ENCODE measurements around the gene LAMB4.
"Not testable (repeated sequence)": the region's sequence is repeated elsewhere in the genome, so short reads cannot be mapped to it uniquely, and the experiment has no call there.

The LAMB4 gene

DNA sequence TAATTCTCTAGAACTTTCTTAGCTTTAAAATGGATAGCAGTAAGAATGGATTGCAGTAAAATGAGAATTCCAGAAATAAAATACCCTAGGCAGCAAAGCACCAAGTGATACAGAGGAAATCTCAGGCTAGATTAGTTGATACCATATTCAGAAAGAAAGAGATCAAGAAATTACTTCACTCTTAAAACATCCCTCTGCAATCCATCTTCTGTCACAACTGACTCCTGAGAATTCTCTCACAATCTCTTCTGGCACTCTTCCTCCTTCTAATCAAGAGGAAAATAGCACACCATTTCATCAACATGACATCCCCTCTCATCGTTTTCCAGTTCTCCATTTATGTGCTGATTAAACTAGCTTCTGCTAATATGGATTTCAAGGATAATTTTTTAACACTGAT is 85.0 kb downstream of the LAMB4 start:
- no peak for DNase-seq (ENCODE audit: low spot score)

DNA sequence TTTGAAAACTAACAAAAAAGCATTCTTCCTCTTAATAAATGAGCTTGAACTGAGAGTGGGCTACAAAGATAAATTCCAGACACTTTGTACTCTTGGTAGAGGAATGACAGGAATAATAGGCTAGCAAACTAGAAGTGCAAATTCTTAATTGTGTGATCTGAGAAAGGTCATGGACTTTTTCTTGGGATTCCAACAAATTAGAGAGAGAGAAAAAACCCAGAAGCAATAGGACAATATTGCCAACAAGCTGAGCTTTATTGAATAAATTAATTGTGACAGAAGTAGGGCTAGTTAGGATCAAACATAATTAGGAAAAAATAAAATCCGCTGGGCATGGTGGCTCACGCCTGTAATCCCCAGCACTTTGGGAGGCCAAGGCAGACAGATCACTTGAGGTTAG is 85.8 kb downstream of the LAMB4 start:
- no peak for DNase-seq (ENCODE audit: low spot score)

DNA sequence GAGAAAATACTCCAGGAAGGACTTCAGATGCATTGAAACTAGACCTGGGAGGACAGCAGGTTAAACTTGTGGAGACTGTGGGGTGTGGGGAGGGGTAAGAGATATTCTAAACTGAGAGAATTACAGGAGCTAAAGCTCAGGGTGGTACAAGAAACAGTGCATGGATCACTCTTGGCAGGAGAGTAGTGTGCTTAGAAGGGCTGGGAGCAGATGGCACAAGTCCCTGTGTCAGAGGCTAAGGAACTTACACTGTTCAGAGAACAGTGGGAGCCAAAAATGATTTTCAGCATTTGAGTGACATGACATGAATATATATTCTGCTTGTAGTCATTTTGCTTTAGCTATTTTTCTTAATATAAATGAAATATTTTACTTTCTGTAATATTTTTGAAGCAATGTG is 91.2 kb downstream of the LAMB4 start:
- no peak for DNase-seq (ENCODE audit: low spot score)

DNA sequence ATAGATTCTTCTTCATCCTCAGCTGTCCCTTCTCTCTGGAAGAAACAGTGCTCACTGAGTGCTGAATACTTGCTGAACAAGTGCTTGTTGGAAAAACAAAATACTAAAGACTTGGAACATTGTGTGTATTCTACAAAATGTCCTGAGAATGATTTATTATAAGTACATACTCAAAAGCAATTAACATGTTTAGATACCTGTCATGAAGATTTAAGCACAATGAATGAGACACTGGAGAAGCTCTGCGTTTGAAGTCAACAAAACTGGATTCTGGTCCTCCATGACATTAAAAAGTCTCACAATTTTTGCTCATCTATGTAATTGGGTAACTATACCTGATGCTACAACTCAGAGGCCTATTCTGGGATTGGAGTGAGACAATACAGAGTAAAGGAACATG is 92.4 kb downstream of the LAMB4 start:
- no peak for DNase-seq (ENCODE audit: low spot score)

DNA sequence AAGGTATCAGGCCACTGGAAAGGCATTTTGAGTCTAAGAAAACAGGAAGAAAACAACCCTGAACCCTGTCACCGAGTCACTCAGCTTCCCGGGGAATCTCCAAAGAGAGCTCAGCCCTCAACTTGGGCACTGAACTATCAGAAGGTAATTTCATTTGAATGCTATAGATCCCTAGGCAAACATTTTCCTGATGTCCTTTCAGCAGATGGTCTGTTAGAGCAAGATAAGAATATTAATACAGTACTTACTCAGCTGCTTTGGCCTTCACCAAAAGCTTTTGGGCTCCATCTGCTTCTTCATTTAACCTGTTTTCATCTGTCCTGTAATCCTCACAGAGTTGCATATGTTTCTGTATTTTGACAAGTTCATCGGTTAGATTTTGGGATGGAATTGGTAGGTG is 93.0 kb downstream of the LAMB4 start:
- DNase-seq (ENCODE audit: low spot score): no peak

DNA sequence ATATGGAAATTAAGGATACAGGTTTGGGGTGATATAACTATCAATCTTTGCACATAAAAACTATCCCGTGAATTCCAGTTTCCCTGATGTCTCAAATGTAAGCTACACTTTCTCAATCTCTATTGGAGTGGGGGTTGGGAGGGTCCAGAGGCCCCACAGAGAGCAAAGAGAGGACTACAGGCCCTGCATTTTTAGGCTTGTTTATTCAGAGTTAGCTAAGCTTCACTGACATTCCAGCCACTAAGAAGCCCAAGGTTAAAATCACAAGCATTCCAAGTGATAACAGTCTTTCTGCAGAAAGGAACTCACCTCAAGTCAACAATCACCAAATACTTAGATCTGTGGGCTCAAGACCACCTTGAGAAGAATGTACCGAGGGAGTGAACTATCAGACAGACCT is 95.6 kb downstream of the LAMB4 start:
- no peak for DNase-seq (ENCODE audit: low spot score)

DNA sequence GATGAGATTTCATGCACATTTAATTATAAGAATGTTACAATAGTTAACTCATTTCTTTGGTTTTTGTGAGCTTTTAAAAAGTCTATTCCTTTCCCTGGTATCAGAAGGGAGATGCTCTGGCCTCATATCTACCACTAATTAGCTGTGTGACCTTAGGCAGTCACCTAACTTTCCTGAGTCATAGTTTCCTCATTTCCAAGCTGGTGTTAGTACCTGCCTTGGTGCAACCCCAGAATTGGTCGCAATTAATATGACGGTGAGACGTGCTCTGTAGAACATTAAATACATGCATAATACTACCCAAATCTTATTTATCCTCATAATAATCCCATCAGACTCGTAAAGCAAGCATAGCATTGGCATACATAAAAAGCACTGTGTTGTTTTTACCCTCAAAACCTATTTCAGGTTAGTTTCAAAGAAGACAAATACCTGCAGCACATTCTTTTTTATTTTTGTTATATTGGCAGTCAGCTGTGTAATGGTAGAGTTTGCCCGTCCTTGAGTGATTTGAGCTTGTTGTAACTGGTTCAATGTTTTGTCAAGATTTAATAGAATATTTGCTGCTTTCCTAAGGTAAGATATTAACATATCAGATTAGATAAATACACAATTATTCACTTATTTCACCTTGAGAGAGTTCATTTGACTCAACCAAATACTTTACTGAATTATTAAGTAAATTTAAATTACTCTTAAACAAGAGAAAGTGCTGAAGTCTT is 96.2 kb downstream of the LAMB4 start:
- no peak for DNase-seq (ENCODE audit: low spot score)

DNA sequence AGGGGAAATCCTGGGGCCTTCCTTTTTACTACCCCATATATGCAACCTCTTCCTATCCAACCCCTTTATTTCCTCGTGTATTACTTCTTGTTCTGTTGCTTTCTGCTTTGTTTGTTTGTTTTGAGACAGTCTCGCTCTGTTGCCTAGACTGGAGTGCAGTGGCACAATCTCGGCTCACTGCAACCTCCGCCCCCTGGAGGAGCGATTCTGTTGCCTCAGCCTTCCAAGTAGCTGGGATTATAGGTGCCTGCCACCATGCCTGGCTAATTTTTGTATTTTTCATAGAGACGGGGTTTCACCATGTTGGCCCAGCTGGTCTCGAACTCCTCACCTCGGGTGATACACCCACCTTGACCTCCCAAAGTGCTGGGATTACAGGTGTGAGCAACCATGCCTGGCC is 96.9 kb downstream of the LAMB4 start:
- DNase-seq (ENCODE audit: low spot score): not testable (repeated sequence)

DNA sequence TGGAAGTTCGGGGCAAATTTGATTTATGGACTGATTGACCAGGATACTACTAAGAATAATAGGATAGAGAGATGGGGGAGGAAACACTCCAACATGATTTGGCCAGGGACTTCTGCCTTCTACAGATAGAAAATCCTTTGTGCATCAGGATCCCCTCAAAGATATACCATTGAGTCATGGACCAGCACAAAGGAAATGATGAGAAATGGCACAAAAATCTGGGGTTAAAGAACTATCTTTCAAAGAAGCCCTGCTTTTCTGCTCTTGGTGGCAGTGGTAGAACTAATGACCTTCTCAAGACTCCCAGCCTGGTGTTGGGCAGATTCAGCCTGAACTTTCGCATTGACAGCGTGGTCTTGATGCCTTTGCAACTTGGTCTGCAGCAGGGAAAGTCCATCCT is 99.6 kb downstream of the LAMB4 start:
- peak; percentile 27 for DNase-seq (ENCODE audit: low spot score)

DNA sequence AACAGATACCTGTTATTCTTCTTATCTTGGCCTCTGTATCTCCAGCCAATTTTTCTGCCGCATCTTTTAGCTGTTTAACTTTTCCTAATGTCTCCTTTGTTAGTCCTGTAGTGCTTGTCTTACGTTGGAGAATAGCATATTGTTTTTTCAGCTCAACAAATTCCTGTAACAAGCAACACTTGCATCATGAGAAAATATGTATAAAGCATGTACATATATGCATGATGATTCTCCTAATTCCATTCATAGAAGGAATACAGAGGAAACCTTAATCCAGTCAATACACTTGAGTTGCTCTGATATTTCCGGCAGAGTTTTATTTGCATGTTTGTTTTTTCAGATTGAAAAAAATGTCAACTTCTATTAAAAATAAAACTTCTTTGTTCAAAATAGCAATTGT is 101.1 kb downstream of the LAMB4 start:
- no peak for DNase-seq (ENCODE audit: low spot score)

DNA sequence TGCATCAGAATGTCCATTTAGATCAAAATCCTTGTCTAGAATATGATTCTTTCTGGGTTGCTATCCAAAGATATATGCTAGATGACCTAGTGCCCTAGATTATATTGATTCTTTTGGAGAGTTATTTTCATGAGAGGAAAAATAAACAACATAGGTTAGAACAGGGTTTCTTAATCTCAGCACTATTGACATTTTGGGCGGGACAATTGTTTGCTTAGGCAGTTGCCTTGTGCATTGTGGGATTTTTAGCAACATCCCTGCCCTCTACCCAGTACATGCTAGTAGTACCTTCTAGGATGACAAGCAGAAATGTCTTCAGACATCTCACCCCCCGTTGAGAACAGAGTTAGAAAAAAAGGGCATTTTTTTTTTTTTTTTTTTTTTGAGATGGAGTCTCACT is 102.0 kb downstream of the LAMB4 start:
- DNase-seq (ENCODE audit: low spot score): no peak

DNA sequence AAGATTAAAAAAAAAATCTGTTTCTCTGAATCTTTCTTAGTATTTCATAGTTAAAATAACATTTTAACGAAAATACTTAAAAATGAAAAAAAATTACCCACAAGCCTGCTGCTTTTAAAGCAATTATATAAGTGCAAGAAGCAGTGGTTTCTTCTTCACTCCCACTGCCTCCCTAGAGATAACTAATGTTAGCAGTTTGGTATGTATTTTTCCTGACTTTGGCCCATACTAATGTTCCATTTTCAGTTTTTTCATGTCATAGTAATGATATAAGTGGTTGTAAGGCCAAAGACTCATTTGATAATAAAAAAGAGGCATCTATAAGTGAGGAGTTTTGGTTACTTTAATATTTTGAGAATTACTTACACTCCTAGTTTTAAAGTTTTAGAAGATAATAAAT is 102.9 kb downstream of the LAMB4 start:
- no peak for DNase-seq (ENCODE audit: low spot score)

DNA sequence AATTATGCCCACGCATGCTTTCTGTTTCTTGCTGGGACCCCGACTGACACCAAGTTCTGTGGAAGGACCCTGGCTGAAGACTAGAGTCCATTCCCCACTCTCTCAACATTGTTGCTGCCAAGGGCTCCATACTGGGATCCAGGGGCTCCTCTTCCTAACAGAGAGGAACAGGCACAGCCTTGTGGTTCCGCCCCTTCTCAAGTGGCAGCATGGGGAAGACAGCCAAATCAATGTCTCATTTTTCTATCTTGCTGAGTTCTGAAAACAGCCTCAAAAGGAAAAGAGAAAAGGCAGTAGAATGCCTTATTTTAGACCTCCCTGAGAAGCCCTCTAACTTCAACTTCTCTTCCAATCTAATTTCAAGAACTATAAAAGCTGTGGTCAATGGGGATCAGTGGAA is 103.5 kb downstream of the LAMB4 start:
- DNase-seq (ENCODE audit: low spot score): no peak

DNA sequence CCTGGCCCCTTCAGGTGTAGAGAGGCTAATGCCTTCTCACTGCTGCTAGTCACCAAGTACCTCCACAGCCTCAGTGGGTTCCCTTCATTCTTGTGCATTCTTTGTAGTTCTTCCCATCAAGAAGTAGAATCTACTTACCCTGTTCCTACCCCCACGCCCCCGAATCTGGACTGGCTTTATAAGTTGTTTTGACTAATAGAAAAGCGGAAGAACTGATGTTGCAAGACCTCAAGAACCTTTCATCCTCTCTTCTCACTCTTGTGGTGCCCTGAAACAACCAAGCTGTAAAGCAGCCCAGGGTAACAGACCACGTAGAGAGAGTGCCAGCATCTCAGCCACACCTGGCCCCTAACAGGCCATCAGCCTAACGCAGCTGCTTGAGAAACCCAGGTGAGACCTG is 104.0 kb downstream of the LAMB4 start:
- no peak for DNase-seq (ENCODE audit: low spot score)

DNA sequence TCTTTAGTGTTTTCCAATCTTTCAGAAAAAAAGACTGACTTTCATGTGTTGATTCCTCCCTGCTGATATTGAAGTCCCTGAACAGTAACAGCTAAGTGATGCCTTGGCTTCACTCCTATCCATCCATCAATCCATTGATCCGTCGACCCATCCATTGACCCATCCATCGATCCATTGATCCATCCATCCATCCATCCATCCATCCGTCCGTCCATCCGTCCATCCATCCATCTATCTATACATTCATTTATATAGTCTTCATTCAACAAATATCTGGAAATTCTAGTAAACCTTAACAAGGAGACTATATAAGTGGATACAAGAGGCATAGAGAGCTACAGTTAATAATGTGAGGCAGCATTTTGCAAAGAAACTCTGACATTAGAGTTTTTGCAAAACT is 105.6 kb downstream of the LAMB4 start:
- DNase-seq (ENCODE audit: low spot score): no peak

DNA sequence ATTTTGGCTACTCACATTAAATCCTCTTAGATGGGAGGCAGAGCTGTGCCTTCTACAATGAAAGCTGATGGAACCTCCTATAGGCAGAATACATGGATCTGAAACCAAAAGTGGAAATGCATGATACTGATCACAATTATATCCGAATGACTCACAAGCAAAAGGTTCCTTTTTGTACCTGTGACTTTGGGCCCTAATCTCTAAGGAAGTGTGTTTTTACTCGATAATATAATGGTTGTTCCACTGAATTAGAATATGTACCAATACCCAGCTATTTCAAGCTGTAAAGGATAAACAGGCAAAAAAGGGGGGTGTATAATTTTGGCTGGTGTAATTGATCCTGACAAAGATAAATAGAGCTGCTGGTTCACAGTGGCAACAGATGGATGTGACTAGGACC is 109.6 kb downstream of the LAMB4 start:
- DNase-seq (ENCODE audit: low spot score): no peak

DNA sequence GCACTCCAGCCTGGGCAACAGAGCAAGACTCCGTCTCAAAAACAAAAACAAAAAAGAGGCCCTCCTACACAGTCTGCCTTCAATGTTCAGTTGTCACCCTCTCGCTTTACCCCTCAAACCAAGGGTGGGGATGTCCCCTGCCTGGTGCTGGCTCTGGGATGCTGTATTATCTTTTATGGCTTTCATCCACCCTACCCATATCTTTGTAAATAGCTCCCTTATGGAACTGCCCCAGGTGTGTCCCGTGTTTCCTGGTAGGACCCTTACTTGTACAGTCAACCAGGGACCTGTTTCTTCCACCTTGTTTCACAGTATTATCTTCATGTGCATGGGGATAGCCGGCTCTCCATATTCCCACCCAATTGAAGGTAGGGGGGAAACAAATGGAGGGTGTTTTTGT is 111.5 kb downstream of the LAMB4 start:
- no peak for DNase-seq (ENCODE audit: low spot score)

DNA sequence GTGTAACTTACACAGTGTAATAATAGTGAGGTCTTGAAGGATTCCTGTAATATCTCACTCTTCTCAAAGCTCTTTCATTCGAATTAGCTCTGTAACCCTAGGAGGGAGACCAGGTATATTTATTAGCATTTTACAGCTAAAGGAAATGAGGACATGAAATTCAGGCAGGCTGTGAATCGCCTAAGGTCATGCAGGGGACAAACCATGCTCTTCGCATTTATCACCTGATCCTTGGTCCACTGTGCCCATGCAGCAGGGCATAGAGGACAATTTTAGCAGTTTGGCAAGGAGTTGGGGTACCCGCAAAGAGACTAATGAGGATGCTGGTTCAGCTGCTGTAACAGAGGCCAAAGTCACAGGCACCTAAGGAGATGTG is 112.4 kb downstream of the LAMB4 start:
- DNase-seq (ENCODE audit: low spot score): no peak

DNA sequence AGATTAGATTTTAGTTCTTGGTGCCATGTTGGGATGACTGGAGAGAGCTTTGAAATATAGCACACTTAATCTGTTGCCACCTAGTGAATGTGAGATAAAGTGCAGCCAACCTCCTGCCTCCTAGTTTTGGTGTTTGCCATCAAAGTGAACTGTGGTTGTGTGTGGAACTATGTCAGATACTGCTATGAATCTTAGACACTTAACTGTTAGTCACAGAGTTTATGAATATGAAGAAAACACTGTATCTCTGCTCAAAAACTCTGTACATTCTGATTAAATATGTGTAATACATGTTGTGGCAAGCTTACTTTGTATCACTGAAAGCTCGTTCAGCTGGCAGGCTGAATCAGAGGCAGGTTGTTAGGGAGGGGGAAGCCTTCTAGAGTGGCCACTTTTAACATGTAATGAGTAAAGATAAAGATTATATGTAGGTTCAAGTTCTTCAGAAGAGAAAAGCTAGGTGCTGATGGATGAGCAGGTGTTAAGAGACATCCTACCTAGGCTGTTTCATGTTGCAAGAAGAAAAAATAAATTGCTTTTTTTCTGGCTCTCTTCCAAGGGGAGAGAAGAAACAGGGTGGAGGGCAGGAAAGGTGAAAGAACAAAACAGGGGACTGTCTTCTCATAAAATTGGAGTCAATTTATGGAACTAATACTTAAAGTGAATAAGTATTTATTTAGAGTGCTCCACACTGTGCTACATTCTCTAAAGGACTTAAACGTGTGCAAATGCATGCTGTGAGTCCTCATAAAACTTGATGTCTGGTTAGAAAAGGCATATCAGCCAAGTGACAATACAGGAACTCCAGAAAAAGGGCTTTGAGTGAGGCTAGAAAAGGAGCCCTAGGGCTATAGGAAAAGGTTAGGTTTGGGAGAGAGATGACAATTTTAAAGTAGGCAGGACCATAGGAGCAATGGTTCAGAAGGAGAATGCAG is 113.1 kb downstream of the LAMB4 start:
- DNase-seq (ENCODE audit: low spot score): no peak

DNA sequence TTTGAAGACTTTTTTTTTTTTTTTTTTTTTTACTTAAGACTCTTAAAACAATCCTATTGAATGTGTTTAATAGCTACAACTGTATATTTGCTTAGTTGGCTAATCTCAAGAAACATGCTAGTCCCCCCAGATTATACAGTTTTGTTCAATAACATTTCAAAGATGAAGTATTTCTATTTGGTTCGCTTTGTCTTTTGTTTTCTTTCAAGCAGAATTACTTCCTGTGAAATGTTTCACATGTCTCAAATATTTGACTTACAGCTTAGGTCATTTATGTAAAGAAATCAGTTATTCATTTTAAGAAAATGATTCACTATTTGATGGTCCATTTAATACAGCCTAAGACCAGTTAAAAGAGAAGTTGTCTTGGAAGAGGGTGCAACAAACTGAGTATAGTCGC is 114.4 kb downstream of the LAMB4 start:
- no peak for DNase-seq (ENCODE audit: low spot score)

DNA sequence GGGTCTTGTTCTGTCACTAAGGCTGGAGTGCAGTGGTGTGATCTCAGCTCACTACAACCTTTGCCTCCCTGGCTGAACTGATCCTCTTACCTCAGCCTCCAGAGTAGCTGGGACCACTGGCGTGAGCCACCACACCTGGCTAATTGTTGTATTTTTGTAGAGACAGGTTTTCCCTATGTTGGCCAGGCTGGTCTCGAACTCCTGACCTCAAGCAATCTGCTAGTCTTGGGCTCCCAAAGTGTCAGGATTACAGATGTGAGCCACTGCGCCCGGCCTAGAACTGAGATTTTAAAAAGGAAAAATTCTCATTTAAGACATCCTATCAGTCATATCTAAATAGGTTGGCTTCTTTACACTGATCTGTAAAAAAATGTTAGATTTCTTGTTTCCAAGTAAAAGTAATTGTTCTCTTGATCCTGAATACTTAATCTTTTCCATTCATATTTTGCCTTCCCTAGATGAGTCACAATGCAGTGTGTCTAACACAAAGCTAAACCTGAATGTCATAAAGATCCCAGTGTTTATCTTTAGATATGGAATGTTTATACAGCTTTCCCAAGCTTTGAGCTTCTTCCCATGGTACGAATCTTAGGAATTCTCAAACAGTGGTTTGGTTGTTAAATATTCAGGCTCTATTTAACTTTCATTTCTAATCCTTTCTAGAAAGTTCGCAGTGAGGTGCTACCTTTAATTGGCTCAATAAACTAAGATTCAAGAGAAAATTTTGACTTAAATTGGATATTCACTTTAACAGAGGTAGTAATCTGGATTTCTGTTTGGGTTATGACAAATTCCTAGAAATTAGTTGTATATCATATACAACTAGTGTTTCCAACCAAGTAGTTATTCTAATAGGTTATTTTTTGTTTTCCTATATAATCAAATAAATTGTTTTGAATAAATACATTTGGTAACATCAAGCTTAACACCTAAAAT is 115.1 kb downstream of the LAMB4 start:
- peak; percentile 94 for DNase-seq (ENCODE audit: low spot score)

DNA sequence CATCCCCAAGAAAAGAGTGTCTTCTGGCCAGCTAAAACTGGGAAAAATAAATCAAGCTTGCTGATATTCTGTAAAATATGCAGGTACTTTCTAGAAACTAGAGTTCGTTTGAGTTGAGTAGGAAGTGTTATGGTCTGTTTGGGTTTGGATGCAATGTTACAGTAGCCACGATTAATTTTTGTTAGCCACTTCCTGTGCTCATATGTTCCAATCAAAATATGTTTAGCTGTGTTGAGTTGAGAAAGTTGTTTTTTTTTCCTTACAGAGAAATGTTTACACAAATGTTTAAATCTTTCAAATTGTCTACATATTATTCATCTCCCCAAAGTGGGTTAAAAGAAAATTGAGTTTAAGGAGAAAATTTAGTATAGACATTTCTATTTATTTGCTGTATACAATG is 115.9 kb downstream of the LAMB4 start:
- no peak for DNase-seq (ENCODE audit: low spot score)

All from COLO829 (cell line).